UCSD-AML1 (cell line): ENCODE data around the gene CYB561.

Experiments
- DNase-seq: peaks from one replicate; lab custom pipeline; 2025; ENCODE audit not compliant: unreplicated experiment; lab: John Stamatoyannopoulos, UW

Gene CYB561

DNA sequence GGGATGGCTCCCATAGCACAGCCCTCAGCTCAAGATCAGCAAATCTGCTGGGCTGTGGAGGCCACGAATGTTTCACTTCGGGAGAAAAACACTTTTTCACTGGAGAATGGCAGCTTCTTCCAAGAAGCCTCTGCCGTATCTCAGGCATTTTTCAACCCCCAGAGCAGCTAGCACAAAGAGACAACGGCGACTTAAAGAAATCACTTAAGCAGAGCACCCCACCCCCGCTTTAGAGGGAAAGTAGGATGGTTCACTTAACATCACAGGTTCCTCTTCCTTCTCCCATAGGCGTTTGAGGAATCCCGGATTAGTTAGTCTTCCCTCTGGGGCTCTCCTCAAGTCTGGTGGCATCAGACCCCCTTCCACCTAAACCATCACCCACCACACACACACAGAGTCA lies 27.6 kb downstream of the CYB561 start:
- no peak for DNase-seq

DNA sequence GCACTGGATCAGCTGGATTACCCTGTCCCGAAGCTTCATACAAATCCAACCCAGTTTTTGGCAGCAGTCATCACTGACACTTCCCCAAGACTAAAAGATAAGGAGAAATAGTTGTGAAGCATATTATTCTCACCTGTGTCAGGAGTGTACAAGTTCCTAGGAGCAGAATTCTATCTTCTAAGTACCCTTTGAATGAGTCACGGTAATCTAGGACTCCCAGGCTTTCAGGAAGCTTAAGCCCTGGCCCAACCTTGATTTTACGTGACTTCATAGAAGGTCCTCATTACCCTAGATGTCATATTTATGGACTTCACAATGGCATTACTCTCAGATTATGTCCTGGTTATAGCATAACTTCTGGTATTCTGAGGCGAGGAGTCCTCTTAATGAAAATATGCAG lies 31.9 kb downstream of the CYB561 start:
- DNase-seq: no peak

DNA sequence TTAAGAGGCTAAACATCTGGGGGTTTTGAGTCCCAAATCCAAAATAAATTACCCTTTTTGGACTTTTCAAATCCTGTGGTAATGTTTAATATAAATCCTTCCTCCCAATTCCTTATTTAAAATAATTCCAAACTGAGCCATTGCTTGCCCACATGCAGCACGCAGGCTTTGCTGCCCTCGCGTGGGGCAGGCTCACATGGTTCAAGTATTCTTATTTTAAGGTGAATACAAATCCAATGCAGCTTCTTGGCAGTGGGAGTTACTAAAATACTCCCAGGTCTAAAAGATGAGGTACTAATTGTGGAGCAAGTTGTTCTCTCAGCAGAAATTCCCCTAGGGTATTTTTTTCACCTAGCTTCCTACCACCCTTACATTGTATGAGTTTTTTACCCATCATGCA lies 33.0 kb downstream of the CYB561 start:
- DNase-seq: no peak

- DNase-seq: no peak
These were observed 33.9 kb downstream of the CYB561 start for GRCh38 chr17:63412234-63412633.

- no peak for DNase-seq
These were observed 38.3 kb downstream of the CYB561 start for GRCh38 chr17:63407741-63408330.

GRCh38 chr17:63406689-63407330 lies 39.3 kb downstream of the CYB561 start:
- DNase-seq: peak; percentile 23

DNA sequence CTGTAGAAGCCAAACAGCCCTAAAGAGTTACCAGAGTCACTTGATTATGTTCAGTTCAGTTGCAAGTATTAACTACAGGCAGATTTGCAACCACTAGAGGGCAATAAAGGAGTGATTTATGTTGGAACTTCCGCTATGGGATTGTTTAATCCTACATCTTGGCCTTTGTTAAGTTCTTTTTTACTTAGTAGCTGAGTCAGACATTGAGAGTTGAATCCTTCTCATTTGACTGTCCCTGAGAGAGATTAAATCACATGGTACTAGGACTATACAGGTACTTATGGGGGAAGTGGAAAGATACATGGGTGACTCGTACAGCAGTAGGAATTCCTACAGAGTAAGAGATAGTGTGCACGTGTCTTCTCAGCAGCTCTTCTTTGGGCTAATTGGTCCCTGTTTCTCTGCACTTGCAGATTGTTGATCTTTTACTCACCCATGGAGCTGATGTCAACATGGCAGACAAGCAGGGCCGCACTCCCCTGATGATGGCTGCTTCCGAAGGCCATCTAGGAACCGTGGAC lies 40.3 kb downstream of the CYB561 start:
- DNase-seq: no peak

DNA sequence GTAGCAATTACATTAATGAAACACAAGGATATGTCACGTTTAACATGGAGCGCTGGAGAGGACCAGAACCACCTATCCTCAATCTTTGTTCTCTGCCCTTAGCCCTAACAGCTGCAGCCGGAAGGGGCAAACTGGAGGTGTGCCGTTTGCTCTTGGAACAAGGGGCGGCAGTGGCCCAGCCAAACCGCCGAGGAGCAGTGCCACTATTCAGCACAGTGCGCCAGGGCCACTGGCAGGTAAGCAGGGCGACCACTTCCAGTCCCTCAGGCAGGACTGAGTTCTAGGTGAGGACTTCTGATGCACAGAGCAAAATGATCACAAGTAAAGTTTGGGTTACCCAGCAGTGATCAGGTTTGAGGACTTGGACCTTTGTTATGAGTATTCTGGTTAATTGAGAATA lies 41.1 kb downstream of the CYB561 start:
- DNase-seq: no peak

GRCh38 chr17:63402431-63403212 lies 43.5 kb downstream of the CYB561 start:
- no peak for DNase-seq

GRCh38 chr17:63399856-63400255 lies 46.2 kb downstream of the CYB561 start:
- DNase-seq: no peak

DNA sequence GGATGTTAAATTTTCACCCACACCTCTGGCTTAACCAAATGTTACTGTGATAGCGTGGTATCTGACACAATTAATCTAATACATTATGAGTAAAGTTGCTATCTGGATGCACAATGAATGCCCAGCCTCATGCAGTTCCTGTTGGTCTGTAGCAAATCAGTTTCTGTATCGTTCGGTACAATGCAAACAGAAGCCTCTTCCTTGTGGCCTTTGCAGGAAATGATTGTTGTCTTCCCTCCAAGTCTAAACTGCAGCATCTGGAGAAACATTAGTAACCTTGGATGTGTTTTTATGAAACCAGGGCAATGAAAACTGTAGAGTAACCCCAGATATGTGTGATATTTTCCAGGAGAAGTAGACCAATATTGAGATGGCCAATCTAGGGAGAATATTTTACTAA lies 46.8 kb downstream of the CYB561 start:
- DNase-seq: no peak

DNA sequence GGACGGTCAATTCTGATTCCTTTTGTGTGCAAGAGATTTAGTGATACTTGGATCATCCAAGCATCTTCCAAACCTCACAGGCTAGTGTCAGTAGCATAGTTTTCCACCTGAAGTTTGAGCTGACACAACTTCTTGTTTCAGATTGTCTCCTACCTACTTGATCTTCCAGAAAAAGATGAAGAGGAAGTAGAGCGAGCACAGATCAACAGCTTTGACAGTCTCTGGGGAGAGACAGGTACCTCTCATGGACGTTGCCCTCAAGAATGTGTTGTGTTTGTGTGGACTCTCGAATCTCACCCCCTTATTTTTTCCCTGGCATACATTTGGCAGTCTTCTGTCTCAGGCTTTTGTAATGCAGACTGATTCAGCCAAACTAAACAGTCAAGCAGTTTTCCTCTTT lies 47.4 kb downstream of the CYB561 start:
- DNase-seq: no peak

GRCh38 chr17:63395075-63395805 lies 50.9 kb downstream of the CYB561 start:
- DNase-seq: no peak

GRCh38 chr17:63390090-63390489 lies 56.0 kb downstream of the CYB561 start:
- DNase-seq: no peak

- no peak for DNase-seq
These were observed 58.3 kb downstream of the CYB561 start for GRCh38 chr17:63387656-63388340.

GRCh38 chr17:63382826-63383225 lies 63.3 kb downstream of the CYB561 start:
- DNase-seq: no peak
